ENCODE results near the gene MCAT.

The MCAT gene

DNA sequence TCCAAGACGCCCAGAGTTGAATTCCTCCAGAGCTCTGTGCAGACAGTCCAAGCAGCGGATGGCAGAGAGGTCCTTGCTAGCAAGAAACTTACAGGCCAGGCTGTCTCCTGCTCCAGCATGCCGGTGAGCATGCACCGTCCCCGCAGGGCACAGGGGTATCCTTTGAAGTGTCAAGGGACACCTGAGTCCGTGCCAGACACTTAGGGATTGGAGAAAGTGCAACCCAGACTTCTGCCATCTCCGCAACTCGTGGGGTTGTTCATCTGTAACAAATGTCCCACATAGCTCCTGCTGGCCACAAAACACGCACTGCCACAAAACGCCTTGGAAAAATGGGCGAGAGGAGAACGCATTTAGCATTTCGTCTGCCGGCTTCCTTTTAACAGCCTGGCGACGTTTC, 21.4 kb upstream of the MCAT start:
- CTCF ChIA-PET, result interaction anchor here (1.2 kb wide), 1 partner anchor 21 kb away, joined by 4 read pairs; no protein-coding TSS in a partner anchor
- POLR2A ChIA-PET, result interaction anchor here (0.9 to 1.3 kb wide), 2 partner anchors 23 to 80 kb away, joined by 4 to 6 read pairs; no protein-coding TSS in a partner anchor
- no peak for DNase-seq (ENCODE audit: extremely low spot score)
- TF ChIP-seq NFRKB (IDR thresholded peaks at IDR 0.05), result no peak
- no peak for TF ChIP-seq FOXA1 (IDR thresholded peaks at IDR 0.05)
- TF ChIP-seq HDGF (IDR thresholded peaks at IDR 0.05; ENCODE audit: borderline replicate concordance), result no peak
- TF ChIP-seq SUZ12 (IDR thresholded peaks at IDR 0.05), result no peak
- TF ChIP-seq TARDBP (IDR thresholded peaks at IDR 0.05), result no peak

DNA sequence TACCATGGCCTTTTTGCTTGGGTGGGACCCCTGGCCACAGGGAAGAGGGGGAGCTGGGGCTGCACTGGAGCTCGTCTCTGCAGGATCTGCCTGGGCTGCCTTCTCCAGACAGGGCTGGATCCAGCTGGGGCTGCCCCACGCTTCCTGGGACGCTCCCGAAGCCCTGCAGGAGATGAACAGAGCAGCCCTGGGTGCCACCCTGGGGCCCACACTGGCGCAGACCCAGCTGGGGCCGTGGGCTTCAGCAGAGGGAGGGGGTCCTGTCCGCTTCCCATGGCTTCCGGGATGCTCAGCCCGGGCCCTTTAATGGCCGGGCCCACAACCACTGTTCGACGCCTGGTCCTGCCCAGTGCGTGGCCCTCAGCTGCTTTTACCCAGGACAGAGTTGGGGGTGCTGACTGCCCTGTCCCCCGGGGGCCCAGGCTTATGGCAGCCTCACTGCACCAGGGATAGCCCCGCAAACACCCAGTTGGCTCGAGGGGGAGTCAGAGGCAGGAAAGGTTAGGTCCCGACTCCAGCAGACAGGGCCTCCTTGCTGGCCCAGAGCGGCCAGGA, 20.1 kb upstream of the MCAT start:
- no peak for DNase-seq (ENCODE audit: extremely low spot score)
- CTCF ChIA-PET, result no interaction called here
- TF ChIP-seq ARNT (IDR thresholded peaks at IDR 0.05) (no peak), FOXA1 (IDR thresholded peaks at IDR 0.05) (no peak), NFRKB (IDR thresholded peaks at IDR 0.05) (no peak), CTBP1 (IDR thresholded peaks at IDR 0.05; ENCODE audit: borderline replicate concordance) (no peak), FOXM1 (IDR thresholded peaks at IDR 0.05; ENCODE audit: borderline replicate concordance) (no peak), SUZ12 (IDR thresholded peaks at IDR 0.05) (no peak), HDGF (IDR thresholded peaks at IDR 0.05; ENCODE audit: borderline replicate concordance) (no peak), FOXK2 (IDR thresholded peaks at IDR 0.05) (no peak), ZNF384 (IDR thresholded peaks at IDR 0.05) (no peak)
- TF ChIP-seq, protein P1, sequence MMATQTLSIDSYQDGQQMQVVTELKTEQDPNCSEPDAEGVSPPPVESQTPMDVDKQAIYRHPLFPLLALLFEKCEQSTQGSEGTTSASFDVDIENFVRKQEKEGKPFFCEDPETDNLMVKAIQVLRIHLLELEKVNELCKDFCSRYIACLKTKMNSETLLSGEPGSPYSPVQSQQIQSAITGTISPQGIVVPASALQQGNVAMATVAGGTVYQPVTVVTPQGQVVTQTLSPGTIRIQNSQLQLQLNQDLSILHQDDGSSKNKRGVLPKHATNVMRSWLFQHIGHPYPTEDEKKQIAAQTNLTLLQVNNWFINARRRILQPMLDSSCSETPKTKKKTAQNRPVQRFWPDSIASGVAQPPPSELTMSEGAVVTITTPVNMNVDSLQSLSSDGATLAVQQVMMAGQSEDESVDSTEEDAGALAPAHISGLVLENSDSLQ (IDR thresholded peaks at IDR 0.05), result no peak
- POLR2A ChIA-PET, result interaction anchor here (1.0 kb wide), 1 partner anchor 24 kb away, joined by 4 read pairs; the partner anchor contains the start of gene TTLL12

DNA sequence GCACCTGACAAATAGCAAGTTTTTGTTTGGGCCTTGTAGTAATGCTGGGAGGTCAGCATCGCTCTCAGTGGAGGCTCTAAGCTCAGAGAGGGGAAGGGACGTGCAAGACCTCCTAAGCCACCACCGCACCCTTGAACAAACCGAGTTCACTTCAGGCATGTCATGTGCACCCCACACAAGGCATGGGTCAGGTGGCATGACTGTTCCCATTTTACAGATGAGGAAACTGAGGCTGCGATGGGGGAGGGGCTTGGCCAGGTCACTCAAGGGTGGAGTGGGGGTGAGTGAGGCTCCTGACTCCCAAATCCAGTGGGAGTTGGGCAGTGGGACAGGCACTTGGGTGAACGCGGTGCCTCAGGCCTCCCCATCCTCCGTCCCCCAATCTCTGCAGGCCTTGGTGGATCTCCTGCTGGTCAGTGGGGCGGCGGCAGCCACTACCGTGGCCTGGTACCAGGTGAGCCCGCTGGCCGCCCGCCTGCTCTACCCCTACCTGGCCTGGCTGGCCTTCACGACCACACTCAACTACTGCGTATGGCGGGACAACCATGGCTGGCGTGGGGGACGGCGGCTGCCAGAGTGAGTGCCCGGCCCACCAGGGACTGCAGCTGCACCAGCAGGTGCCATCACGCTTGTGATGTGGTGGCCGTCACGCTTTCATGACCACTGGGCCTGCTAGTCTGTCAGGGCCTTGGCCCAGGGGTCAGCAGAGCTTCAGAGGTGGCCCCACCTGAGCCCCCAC, 19.4 kb upstream of the MCAT start:
- TF ChIP-seq SP1 (IDR thresholded peaks at IDR 0.05), result no peak
- TF ChIP-seq, protein P1 (IDR thresholded peaks at IDR 0.05), result no peak
- no peak for TF ChIP-seq NFRKB (IDR thresholded peaks at IDR 0.05)
- TF ChIP-seq LEF1 (IDR thresholded peaks at IDR 0.05; ENCODE audit: borderline replicate concordance), result no peak
- no peak for TF ChIP-seq FOXK2 (IDR thresholded peaks at IDR 0.05)
- TF ChIP-seq SUZ12 (IDR thresholded peaks at IDR 0.05), result no peak
- no peak for TF ChIP-seq TARDBP (IDR thresholded peaks at IDR 0.05)
- ChIA-PET POLR2A (interaction anchor here (1.0 kb wide), 1 partner anchor 25 kb away, joined by 4 read pairs; the partner anchor contains the start of gene TTLL12), CTCF (no interaction called here)
- DNase-seq (ENCODE audit: extremely low spot score), result no peak

DNA sequence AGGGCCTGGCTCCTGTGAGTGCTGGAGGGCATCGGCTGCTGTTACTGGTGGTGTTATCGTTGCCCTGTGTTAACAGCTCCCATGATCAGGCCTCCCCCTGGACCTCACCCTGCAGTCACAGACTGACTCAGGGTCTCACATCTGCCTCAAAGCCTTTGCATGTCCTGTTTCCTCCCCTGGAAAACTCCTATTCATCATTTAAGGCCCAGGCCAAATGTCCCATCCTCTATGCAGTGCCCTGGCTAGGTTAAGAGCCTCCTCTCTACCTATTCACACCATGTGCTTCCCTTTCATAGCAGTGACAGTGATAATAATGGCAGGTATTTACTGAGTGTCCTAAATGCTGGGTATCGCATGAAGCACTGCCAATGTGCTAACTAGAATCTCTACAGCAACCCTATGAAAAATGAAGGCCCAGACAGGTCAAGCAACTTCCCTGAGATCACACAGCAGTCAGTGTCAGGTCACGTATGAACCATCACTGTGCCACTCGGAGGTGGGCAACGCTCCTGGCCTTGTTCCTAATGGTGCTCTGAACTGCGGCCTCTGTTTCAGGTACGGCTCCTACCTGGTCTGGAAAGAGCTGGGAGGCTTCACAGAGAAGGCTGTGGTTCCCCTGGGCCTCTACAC, 17.4 kb upstream of the MCAT start:
- POLR2A ChIA-PET, result no interaction called here
- TF ChIP-seq CTBP1 (IDR thresholded peaks at IDR 0.05; ENCODE audit: borderline replicate concordance) (no peak), SUZ12 (IDR thresholded peaks at IDR 0.05) (no peak), LEF1 (IDR thresholded peaks at IDR 0.05; ENCODE audit: borderline replicate concordance) (no peak), TARDBP (IDR thresholded peaks at IDR 0.05) (no peak), ZNF384 (IDR thresholded peaks at IDR 0.05) (no peak), ELF4 (IDR thresholded peaks at IDR 0.05) (no peak), BHLHE40 (IDR thresholded peaks at IDR 0.05; ENCODE audit: borderline replicate concordance) (no peak), NFRKB (IDR thresholded peaks at IDR 0.05) (no peak), FOXM1 (IDR thresholded peaks at IDR 0.05; ENCODE audit: borderline replicate concordance) (no peak), SP1 (IDR thresholded peaks at IDR 0.05) (no peak), HDGF (IDR thresholded peaks at IDR 0.05; ENCODE audit: borderline replicate concordance) (no peak), FOXA1 (IDR thresholded peaks at IDR 0.05) (no peak), L3MBTL2 (conservative IDR thresholded peaks at IDR 0.05) (no peak), ARNT (IDR thresholded peaks at IDR 0.05) (no peak), FOXK2 (IDR thresholded peaks at IDR 0.05) (no peak)
- TF ChIP-seq, protein P1 (IDR thresholded peaks at IDR 0.05), result no peak
- no peak for DNase-seq (ENCODE audit: extremely low spot score)
- CTCF ChIA-PET, result no interaction called here

DNA sequence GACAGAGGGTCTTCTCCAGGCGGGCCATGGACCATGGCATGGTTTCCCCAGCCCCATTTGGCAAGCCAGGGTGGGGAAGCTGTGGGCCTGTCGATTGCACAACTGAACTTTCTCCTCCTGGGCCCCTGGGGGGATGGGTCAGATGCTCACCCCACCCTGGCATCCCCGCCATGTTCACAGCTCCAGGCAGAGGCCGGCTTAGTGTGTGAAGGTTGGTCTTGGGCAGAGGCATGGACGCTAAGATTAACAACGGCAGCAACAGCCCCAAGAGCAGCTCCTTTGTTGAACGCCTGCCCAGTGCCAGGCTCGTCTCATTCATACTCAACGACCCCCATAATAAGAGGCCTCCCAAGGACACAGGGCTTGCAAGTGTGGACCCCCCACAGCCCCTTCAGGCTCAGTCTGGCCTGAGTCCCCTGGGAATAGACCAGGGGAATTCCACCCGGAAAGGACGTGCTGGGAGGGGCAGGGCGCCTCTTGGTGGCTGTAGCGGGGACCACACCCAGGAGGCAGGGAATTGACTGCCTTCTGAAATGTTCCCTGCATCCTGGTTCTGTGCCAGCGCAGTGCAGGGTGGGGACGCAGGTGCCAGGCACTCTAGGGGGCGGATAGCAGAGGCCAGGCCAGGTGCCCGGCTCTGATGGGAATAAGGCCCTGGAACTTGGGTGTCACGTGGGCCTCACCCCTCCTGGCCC, 16.4 kb upstream of the MCAT start:
- POLR2A ChIA-PET, result interaction anchor here (0.6 to 1.3 kb wide), 2 partner anchors 28 to 201 kb away, joined by 3 to 6 read pairs; no protein-coding TSS in a partner anchor
- TF ChIP-seq SUZ12 (IDR thresholded peaks at IDR 0.05) (no peak), ARNT (IDR thresholded peaks at IDR 0.05) (no peak; the same call in 1 of the 2 replicates), FOXM1 (IDR thresholded peaks at IDR 0.05; ENCODE audit: borderline replicate concordance) (no peak), SP1 (IDR thresholded peaks at IDR 0.05) (no peak), L3MBTL2 (conservative IDR thresholded peaks at IDR 0.05) (no peak)
- DNase-seq (ENCODE audit: extremely low spot score), result peak; percentile 69
- CTCF ChIA-PET, result interaction anchor here (0.5 kb wide), 1 partner anchor 53 kb away, joined by 3 read pairs; no protein-coding TSS in a partner anchor

Measured in HEK293T (cell line).